NCI-H2029 (cell line): ENCODE data around the gene NPTX2.
A peak's percentile ranks its signal among the peaks of the same experiment; 100 is the strongest.
"Not testable (repeated sequence)": the region's sequence is repeated elsewhere in the genome, so short reads cannot be mapped to it uniquely, and the experiment has no call there.

Experiments used
- DNase-seq: peaks from one replicate; lab custom pipeline; 2025; lab: John Stamatoyannopoulos, UW

The NPTX2 gene

GRCh38 chr7:98617051-98617959 is at the start of gene NPTX2:
TSS of gene NPTX2 (plus strand) at chr7:98617285. CDS start at chr7:98617462, 177 bp downstream.
- peak; percentile 70 for DNase-seq

- no peak for DNase-seq
These were observed 49.1 kb upstream of the NPTX2 start for GRCh38 chr7:98567991-98568390.

GRCh38 chr7:98568891-98569290 is 48.2 kb upstream of the NPTX2 start:
- DNase-seq, result no peak

GRCh38 chr7:98569691-98570337 is 47.3 kb upstream of the NPTX2 start:
- DNase-seq, result no peak

GRCh38 chr7:98571006-98571405 is 46.1 kb upstream of the NPTX2 start:
- DNase-seq, result no peak

GRCh38 chr7:98571986-98572385 is 45.1 kb upstream of the NPTX2 start:
- no peak for DNase-seq

- DNase-seq, result not testable (repeated sequence)
These were observed 44.4 kb upstream of the NPTX2 start for GRCh38 chr7:98572716-98573115.

- no peak for DNase-seq
These were observed 43.3 kb upstream of the NPTX2 start for GRCh38 chr7:98573816-98574215.

GRCh38 chr7:98575878-98576277 is 41.2 kb upstream of the NPTX2 start:
- no peak for DNase-seq

- no peak for DNase-seq
These were observed 32.3 kb upstream of the NPTX2 start for GRCh38 chr7:98584830-98585229.

- DNase-seq, result no peak
These were observed 25.2 kb upstream of the NPTX2 start for GRCh38 chr7:98591926-98592325.

GRCh38 chr7:98594348-98594747 is 22.7 kb upstream of the NPTX2 start:
- DNase-seq, result no peak

GRCh38 chr7:98594787-98595186 is 22.3 kb upstream of the NPTX2 start:
- DNase-seq, result no peak

- no peak for DNase-seq
These were observed 18.1 kb upstream of the NPTX2 start for GRCh38 chr7:98598846-98599615.

- DNase-seq, result no peak
These were observed 17.2 kb upstream of the NPTX2 start for GRCh38 chr7:98599886-98600285.

GRCh38 chr7:98602755-98603398 is 14.2 kb upstream of the NPTX2 start:
- no peak for DNase-seq

GRCh38 chr7:98603399-98603788 is 13.7 kb upstream of the NPTX2 start:
- no peak for DNase-seq

- no peak for DNase-seq
These were observed 3.3 kb upstream of the NPTX2 start for GRCh38 chr7:98613601-98614425.

- DNase-seq, result peak; percentile 55
These were observed 569 bp upstream of the NPTX2 start for GRCh38 chr7:98616381-98617050.

GRCh38 chr7:98617960-98618418 is 904 bp downstream of the NPTX2 start:
- DNase-seq, result no peak
